HG03521 (cell line): ENCODE results near the gene RNFT2.
"Not testable (repeated sequence)": the region's sequence is repeated elsewhere in the genome, so short reads cannot be mapped to it uniquely, and the experiment has no call there.

ENCODE experiments used
- ATAC-seq: cut with Tn5 transposase; IDR thresholded peaks from one replicate; pipeline ENCODE4 v1.9.1; 2021; ENCODE audit warnings: mild to moderate bottlenecking, moderate library complexity; ENCODE audit not compliant: unreplicated experiment

Gene RNFT2

DNA sequence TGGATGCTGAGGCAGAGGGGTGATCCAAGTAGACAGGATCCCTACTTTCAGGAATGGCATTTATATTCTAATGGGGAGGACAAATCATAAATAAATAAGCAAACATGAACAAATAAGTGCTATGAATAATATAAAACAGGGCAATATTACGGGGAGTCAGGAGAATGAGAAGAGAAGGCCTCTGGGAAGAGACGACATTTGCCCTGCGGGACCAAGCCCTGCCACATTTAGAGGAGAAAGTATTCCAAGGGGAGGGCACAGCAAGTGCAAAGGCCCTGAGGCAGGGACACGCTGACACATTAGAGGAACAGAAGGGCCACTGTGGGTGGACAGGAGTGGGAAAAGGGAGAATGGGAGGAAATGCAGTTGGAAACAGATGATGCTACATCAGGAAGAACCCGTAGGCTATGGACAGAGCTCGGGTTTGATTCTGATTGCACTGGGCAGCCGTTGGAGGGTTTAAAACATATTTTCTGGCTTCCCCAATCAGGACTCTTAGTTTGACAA is 1.3 kb downstream of the RNFT2 start:
- no peak for ATAC-seq

DNA sequence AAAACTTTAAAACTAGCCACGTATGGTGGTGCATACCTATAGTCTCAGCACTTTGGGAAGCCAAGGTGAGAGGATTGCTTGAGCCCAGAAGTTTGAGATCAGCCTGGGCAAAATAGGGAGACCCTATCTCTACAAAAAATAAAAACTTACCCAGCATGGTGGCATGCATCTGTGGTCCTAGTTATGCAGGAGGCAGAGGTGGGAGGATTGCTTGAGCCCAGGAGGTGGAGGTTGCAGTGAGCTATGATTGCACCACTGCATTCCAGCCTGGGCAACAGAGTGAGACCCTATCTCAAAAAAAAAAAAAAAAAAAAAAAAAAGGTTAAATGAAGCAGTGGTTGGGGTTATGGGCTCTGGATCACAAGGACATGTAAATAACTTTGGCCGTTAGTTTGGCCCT is 4.7 kb downstream of the RNFT2 start:
- ATAC-seq, result not testable (repeated sequence)

DNA sequence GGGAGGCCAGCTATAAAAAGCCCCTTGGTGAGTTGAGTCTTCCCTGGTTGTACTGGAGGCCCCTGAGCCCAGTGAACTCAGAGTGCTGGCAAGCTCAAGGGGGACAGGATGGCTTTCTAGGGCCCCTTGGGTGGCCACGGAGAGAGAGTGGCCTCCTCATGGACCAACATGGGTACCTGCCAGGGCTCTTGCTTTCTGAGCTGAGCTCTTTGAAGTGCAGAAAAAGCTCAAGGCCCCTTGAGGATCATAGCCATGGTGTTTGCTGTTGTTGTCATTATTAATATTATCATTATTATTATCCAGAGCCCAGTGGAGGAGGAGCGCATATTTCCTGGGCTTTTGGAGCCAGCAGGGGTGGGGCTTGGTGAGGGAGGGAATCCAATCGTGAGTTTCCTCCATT is 6.7 kb downstream of the RNFT2 start:
- no peak for ATAC-seq

DNA sequence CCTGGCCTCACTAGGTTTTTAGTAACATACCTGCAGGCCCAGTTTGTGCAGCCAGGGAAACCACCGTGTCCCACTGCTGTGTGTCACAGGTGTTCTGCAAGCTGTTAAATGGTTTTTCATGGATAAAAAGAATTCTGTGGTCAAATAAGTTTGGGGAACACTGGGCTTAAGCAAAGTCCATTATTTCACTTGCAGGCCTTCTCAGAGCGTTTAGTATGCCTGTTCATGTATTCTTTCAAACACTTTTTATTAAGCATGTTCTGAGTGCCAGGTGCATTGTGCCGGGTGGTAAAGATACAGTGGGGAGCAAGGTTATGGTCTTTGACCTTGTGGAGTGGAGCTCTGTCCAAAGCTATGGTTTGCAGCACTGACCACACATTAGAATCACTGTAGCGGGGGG is 7.4 kb downstream of the RNFT2 start:
- ATAC-seq, result no peak

DNA sequence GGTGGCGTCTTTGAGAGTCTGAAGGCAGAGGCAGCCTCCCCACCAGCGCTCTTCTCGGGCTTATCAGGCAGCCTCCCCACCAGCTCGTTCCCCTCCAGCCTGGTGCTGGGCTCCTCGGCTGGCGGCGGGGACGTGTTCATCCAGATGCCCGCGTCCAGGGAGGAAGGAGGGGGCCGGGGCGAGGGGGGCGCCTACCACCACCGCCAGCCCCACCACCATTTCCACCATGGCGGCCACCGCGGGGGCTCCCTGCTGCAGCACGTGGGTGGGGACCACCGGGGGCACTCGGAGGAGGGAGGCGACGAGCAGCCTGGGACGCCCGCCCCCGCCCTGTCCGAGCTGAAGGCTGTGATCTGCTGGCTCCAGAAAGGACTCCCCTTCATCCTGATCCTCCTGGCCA is 11.8 kb downstream of the RNFT2 start:
- no peak for ATAC-seq

DNA sequence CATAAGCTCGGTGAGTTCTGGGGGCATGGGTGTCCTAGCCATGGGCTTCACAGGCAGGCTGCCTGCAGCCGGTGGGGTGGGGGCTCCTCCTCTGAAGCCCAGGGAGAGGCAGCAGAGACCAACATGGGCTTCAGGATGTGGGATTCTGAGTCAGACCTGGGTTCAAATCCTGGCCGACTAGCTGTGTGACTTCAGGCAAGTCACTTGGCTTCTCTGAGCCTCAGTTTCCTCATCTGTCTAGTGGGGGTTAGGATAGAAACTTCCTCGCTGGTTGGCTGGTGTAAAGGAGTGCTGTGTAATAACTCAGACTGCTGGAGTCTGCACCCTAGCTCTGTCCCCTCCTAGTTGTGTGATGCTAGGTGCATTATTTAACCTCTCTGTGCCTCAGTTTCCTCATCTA is 12.2 kb downstream of the RNFT2 start:
- no peak for ATAC-seq

DNA sequence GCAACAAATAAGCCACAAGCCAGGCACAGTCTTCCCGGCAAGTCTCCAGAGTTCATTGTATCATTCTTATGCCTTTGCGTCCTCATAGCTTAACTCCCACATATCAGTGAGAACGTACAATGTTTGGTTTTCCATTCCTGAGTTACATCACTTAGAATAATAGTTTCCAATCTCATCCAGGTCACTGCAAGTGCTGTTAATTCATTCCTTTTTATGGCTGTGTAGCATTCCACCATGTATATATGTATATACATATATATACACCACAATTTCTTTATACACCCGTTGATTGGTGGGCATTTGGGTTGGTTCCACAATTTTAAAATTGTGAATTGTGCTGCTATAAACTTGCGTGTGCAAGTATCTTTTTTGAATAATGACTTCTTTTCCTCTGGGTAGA is 16.0 kb downstream of the RNFT2 start:
- ATAC-seq, result not testable (repeated sequence)

DNA sequence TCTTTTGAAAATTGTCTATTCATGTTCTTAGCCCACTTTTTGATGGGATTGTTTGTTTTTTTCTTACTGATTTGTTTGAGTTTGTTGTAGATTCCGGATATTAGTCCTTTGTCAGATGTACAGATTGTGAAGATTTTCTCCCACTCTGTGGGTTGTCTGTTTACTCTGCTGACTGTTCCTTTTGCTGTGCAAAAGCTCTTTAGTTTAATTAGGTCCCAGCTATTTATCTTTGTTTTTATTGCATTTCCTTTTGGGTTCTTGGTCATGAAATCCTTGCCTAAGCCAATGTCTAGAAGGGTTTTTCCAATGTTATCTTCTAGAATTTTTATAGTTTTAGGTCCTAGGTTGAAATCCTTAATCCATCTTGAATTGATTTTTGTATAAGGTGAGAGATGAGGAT is 16.7 kb downstream of the RNFT2 start:
- ATAC-seq, result not testable (repeated sequence)

DNA sequence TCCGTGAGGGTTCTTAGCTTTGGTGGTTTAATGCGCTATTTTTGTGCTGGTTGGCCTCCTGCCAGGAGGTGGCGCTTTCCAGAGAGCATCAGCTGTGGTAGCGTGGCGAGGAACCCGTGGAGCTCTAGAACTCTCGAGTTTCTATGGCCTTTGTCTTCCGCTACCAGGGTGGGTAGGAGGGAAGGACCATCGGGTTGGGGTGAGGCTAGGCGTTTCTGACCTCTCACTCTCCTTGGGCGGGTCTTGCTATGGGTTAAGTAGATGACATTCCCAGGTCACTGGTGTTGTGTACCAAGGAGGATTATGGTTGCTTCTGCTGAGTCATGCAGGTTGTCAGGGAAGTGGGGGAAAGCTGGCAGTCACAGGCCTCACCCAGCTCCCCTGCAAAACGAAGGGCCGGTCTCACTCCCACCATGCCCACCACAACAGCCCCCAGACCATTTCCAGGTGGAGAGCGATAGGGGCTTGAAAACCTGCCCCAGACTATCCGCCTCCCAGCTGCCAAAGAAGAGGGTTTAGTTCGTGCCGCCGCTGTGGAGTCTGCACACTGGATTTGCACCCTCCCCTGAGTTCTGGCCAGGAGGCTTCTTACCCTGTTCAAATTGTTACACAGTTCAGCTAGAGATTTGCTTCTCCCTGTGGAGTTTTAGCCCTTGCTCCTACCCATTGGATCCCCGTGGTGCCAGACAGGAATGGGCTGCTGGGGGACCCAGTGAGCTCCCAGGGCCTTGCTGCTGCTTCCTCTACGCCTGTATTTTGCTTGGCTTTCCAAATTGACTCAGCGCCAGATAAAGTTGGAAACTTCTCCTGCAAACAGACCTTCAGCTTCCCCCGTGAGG is 21.9 kb downstream of the RNFT2 start:
- no peak for ATAC-seq

DNA sequence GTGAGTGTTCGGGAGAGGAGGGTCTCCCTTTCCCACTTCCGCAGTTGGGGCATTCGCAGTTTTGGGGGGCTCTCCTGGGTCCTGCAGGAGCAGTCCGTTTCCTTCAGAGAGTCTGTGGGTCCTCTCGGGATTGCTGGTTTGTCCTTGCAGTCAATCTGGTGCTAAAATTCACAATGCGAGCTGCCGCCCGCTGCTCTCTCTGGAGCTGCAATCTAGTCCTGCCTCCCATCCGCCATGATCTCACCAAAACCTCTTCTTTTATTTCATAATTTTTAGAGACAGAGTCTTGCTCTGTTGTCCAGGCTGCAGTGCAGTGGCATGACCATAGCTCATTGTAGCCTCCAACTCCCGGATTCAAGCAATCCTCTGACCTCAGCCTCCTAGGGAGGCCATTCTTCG is 22.5 kb downstream of the RNFT2 start:
- ATAC-seq, result no peak

DNA sequence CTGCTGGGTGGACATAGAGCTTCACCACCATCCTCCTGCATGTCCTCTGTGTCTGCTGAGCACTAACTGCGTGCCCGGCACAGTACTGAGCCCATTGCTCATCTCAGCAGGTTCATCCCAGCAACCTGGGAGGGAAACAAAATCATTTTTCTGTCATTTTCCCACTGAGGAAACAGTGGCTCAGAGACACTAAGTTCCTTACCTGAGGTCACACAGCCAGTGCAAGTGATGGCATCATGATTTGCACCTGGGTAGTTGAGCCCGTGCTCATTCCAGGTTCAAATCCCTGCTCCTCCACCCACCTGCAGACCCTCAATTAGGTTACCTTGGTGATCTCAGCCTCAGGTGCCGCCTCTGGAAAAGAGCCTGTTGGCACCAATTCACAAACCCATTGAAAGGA is 23.4 kb downstream of the RNFT2 start:
- no peak for ATAC-seq

DNA sequence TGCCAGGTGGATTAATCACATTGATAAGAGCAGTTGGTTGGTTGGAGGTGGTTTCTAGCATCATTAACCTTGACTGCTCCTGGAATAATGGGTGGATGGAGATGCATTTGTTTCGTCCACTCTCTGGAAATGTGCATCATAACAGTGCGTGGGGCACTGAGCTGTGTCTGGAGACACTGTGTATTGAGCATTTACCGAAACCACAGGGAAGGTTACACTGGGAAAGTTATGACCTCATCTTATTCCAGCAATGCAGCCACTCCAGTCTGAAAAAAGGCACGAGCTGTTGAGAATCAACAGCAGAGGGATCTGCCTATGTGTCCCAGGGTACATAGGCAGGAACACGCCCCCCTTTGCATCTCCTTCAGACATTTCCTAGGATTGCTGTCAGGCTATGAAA is 27.2 kb downstream of the RNFT2 start:
- ATAC-seq, result no peak

DNA sequence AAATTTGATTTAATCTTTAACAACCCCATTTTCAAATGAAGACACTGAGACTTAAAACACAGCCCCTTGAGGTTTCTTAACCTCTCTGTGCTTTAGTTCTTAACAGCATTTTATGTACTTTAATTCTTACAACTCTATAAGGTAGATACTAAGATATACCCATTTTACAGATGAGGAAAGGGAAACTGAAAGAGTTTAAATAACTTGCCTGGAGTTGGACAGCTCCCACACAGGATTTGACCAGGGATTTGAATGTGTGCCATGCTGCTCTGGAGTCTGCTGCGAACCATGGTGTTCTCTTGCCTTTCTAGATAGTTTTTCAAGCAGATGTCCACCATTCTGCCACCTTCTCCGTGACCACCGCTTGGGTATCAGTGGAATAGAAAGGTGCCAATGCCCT is 28.2 kb downstream of the RNFT2 start:
- no peak for ATAC-seq

DNA sequence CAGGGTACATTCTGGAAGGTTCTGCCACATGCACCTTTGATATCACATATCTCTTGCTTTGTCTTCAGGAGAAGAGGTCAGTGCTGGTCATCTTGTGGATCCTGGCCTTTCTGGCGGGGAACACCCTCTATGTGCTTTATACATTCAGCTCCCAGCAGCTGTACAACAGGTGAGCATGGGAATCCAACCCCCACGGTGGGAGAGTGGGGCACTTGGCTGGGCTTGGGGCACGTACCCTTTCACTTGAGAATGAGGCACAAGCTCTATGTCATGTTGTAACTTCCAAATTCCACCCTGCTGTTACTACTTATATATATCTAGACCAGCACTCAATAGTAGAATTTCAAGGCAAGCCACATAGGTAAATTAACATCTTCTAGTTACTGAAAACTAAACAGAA is 28.6 kb downstream of the RNFT2 start:
- ATAC-seq, result no peak

DNA sequence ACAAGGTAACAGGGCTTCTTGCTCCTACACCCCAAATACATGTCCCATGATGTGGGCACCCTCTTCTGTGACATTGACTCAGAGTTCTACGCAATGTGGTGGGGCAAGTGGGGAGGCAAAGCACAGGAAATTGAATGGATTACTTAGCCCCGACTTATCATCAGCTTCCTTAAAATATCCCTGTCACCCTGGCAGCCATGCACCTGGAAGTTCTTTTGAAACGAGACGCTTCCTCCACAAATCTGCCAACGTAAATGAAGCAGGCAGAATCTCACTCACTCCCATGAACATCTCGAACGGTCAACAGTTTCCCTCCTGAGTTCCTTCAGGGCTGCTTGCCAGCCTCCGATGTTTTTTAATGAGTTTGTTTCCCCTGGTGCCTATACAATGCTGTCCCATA is 33.5 kb downstream of the RNFT2 start:
- no peak for ATAC-seq

DNA sequence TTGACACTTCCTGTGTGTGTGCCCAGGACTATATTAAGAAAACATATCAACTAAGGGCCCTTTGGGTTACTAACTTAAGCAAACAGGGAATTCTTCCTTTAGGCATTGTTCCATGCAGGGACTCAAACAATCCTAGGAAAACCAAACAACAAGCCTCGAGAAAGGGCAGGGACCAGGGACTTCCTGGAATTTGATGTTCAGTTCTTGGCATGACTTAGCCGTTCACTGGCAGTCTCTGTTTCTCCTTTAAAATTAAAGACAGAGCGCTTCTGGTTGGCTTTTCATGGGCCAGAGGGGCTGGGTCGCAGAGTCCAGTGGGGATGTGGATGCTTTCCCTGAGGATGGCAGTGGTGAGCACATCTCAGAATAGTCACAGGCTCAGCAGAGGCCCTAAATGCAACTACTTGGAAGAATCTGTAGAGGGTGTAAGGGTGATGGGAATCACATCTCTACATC is 35.2 kb downstream of the RNFT2 start:
- ATAC-seq, result no peak

DNA sequence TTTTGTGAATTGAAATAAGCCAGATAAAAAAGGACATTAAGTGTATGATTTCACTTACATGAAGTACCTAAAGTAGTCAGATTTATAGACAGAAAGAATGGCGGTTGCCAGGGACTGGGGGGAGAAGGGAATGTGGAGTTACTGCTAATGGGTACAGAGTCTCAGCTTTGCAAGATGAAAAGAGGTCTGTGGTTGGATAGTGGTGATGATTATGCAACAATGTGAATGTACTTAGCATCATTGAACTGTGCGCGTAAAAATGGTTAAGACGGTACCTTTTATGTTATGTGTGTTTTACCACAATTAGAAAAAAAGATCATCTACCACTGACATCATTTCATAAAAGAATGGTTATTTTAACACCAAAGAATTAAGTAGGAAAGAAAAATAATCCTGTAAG is 35.9 kb downstream of the RNFT2 start:
- ATAC-seq, result no peak

DNA sequence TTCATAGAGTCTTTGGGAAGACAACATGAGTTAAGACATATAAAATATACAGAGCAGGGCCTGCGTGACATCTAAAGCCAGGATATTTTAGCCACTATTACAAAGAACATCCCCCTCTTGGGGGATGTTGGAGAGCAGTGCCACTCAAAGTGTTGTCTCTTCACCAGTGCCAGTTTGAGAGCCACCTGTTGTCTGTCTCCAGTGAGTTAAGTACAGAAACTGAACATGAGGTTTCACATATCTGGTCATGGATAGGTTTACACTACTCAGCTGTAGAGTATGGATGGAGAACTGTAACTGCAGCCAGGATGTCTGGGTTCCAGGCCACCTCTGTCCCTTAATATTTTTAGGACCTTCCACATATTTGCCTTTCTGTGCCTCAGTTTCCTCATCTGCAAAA is 39.1 kb downstream of the RNFT2 start:
- ATAC-seq, result no peak

DNA sequence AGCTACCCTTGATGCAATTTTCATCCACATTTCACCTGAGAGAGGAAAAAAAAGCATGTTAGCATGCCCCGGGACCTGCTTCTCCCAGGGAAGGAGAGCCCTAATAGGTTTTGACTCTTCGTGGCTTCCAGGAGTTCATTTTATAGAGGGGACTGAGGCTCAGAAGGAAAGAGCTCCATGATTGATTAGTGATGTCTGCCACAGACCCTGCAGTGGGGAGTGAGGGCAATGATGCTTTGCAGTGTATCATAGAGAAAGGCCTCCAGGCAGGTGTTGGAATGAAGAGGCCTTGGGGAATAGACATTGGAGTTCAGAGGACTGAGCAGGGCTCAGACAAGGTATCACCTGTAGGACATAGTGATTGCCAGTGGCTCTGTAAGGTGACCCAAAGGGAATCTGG is 41.5 kb downstream of the RNFT2 start:
- ATAC-seq, result no peak

DNA sequence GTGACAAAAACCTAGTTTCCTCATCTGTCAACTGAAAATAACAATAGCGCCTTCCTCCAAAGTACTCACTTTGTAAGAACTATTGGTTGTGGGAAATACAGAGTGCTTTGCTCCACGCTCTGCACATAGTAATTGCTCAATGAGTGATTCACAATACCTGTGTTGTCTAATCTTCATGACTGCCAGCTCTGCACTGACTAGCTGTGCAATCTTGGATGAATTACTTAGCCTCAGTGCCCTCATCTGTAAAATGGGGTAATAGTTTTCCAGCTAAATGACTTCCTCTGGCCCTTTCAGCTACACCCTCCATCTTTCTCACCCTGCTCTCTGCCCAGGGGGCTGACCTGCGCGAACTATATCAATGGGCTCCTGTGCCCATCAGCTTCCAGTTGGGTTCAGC is 42.8 kb downstream of the RNFT2 start:
- no peak for ATAC-seq

DNA sequence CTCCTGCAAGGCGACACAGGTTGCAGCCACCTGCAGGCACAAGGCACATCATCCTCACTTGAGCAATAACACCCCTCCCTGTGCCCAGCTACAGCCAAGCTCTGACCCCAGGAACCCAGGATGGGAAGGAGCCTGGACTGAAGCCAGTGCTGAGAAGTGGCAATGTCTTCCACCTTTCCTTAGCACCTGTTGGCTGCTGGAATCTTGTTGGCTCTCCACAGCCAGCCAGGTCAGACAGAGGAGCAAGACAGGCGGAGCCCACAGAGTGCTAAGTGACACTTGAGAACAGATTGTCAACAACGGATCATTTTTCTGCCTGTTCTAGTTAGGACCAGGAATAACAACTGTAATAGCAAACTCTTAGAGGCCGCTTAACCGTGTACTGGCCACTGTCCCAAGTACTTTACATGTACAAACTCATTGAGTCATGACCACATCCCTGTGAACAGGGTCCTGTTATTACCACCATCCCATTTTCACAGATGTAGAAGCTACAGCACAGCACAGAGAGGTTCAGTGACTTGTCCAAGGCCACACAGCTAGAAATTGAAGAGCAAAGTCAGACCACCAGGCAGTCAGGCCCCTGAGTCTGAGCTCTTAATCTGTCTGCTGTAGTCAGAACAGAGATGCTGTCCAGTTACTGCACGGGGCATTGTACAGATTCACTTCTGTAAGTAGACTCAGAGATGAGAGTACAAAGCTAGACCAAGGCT is 45.6 kb downstream of the RNFT2 start:
- no peak for ATAC-seq

DNA sequence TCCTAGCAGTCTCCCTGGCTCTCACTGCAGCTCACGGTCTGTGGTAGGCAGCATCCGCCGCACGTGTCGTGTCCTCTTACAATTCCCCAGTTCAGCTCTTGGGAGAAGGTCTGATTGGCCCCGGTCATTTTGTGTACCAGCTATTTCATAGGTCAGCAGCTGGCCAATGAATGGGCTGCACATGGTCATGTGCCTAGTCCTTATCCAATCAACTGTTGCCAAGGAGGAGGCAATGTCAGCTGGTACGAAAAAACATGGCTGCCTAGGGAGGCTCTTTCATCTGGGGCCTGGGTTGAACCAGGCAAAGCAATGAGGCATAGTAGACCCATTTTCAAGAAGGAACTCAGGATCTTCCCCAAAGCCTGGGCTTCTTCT is 46.1 kb downstream of the RNFT2 start:
- no peak for ATAC-seq
